MG63 (cell line): ENCODE measurements around the gene GPER1. TPM values are rescaled to one million over a fixed set of nuclear protein-coding genes. Genes with fewer than 3 reads are reported as not detected.
"Not testable (repeated sequence)": the region's sequence is repeated elsewhere in the genome, so short reads cannot be mapped to it uniquely, and the experiment has no call there.

ENCODE experiments used
- DNase-seq: peaks from one replicate; pipeline ENCODE4 v3.0.0-alpha.2; 2020
- H3K27me3 ChIP-seq: fragments of 250-450 bp; sonication (Bioruptor Pico); 2 replicates; pipeline ENCODE4 v1.5.1; 2020; ENCODE audit warnings: mild to moderate bottlenecking, moderate library complexity
- H3K36me3 ChIP-seq: fragments of 250-450 bp; sonication (Bioruptor Pico); 2 replicates; pipeline ENCODE4 v1.5.1; 2020; ENCODE audit warnings: mild to moderate bottlenecking, moderate library complexity
- H3K4me3 ChIP-seq: fragments of 250-450 bp; sonication (Bioruptor Pico); 2 replicates; pipeline ENCODE4 v1.5.1; 2020; ENCODE audit warnings: mild to moderate bottlenecking, moderate library complexity
- H3K9me3 ChIP-seq: fragments of 250-450 bp; sonication (Bioruptor Pico); 2 replicates; pipeline ENCODE4 v1.5.1; 2020; ENCODE audit warnings: mild to moderate bottlenecking, moderate library complexity
- total RNA-seq: library from RNA; depleted of rRNA; stranded (reverse); fragments of >200 nt; shearing (Covaris generic); gene quantifications from 2 replicates; pipeline ENCODE4 v1.2.3, GENCODE V29; 2014; ENCODE audit warnings: low replicate concordance; rRNA removed

Gene GPER1
- total RNA-seq: 2.2 and 2.8 TPM in 2 replicates

DNA sequence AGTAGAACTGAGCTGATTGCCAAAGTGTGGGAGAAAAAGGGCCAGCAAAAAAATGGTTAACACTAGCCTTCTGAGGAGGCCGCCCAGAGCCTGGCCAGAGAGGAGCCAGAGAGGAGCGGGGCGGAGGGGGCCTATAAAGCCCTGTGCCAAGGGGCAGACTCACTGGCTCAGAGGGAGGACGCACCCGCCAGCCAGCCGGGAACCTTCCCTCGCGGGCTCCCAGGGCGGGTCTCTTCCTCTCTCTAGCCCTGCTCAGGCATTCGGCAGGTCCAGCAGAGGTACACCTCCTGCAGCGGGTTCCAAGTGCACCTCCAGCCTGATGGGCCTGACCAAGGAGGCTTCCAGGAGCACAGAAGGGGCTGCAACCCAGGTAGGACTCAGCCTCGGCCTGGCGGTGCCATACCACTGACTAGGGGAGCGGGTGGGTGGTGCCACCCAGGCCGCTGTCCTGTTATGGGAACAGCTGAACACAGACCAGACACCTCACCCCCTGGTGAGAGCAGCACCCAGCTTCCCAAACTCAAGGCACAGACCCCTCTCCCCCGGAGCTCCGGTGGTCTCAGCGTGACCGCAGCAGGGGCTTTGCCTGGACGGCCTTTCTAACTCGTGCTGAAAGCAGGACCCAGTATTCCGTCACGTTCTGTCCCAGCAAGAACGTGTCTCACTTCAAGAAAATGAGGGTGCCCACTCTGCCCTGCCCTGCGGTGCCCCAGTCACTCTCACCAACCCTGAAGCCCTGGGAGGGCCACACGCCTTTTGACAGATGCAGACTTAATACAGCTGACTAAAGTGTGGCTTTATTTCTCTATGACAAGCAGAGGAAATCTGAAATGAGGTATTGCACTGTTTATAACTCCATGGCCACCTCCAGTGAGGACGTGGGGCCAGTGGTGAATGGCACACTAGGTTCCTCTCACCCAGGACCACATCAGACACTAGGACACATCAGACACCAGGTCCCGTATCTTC is at the start of gene GPER1:
GPER1 (plus strand) TSS at position 162 of the 969 bp plus-strand sequence. CDS start 3,616 bp downstream, outside the sequence.
- Histone ChIP-seq H3K9me3 (no peaks in the 10 kb centered on the region), H3K36me3 (no peaks in the 10 kb centered on the region), H3K27me3 (no peaks in the 10 kb centered on the region), H3K4me3 (peak within 1 kb of the TSS; percentile 46)
- peak; percentile 89 for DNase-seq

DNA sequence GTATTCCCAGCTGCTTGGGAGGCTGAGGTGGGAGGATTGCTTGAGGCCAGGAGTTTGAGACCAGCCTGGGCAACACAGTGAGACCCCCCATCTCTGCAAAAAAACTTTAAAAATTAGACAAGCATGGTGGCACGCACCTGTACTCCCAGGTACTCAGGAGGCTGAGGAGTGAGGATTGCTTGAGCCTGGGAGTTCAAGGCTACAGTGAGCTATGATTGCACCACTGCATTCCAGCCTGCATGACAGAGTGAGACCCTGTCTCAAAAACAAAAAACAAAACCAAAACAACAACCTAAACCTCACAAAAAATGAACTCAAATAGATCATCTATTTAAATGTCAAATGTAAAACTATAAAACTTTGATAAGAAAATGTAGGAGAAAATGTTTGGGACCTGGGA is 47.7 kb upstream of the GPER1 start:
- H3K36me3 ChIP-seq, DNase-seq, H3K27me3 ChIP-seq, H3K9me3 ChIP-seq, H3K4me3 ChIP-seq: not testable (repeated sequence)

DNA sequence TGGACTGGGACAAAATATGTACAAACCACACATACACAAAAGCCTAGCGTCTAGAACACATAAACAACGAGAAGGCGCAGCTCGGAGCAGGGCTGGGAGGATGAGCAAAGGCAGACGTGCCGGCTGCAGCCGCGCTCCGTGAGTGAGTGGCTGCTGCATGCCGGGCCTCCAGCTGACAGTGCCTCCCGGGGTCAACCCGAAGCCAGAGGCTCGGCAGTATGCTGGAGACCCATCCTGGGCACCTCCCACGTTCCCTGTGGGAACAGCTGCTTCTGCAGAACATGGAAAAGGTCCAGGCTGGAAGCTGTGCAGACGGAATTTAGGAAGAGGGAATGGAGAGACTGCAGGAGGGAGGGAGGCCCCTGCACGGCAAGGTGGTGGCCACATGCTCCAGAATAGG is 47.1 kb upstream of the GPER1 start:
- H3K36me3 ChIP-seq: no peaks in the 10 kb centered on the region
- DNase-seq: peak; percentile 55
- H3K9me3 ChIP-seq: no peaks in the 10 kb centered on the region
- H3K27me3 ChIP-seq: no peaks in the 10 kb centered on the region
- no peak overlapping the region for H3K4me3 ChIP-seq

DNA sequence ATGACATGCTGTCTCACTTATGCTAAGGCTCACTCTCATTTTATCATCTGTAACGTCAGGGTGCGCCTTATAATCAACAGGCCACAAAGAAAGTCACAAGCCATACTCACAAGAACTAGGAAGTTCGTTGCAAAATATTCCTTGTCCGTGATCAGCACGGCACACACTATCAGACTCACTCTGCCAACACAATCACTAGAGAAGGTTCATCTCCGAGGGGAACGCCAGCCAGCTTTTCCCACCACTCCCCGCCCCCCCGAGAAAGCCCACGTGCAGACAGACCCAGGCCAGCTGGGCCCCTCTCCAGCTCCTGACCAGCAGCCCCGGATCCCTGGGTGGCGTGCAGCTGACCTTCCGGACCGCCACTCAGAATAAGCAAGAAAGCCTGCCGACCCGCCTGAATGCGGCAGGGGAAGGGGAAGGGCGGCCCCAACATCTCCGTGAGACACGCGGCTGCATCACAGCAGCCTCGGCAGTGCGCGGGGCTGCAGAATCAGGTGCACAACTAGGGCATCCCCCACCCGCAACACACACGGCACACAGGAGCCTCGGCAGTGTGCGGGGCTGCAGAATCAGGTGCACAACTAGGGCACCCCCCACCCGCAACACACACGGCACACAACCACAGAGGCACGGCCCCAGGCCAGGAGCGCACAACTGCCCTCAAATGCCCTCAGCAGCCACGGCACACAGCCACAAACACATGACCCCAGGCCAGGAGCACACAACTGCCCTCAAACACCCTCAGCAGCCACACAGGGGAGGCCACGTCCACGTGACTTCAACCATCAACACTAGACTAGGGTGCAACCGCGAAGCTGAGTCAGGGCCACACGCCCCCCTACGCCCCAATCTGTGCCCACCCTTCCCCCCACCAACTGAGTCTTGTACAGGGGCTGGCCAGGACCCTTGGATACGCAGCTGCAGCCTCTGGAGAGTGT is 46.1 kb upstream of the GPER1 start:
- Histone ChIP-seq H3K27me3 (no peaks in the 10 kb centered on the region), H3K36me3 (no peaks in the 10 kb centered on the region), H3K9me3 (no peaks in the 10 kb centered on the region), H3K4me3 (no peak overlapping the region)
- no peak for DNase-seq

DNA sequence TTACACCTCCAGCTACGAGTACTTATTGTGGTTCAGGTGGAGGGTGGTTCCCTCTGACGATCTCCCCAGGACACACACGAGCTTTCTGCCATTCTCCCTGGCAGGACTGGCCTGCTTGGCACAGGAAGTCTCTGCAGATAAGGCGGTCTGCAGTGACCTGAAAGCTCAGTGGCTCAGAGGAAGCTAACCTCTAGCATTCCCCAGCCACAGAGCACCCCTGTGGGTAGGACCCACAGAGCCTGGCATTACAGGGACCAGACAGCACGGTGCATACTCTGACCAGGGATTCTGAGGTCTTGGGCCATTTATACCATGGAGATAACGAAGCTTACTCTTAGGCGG is 45.5 kb upstream of the GPER1 start:
- Histone ChIP-seq H3K9me3 (no peaks in the 10 kb centered on the region), H3K4me3 (no peak overlapping the region), H3K36me3 (no peaks in the 10 kb centered on the region), H3K27me3 (no peaks in the 10 kb centered on the region)
- DNase-seq: no peak

DNA sequence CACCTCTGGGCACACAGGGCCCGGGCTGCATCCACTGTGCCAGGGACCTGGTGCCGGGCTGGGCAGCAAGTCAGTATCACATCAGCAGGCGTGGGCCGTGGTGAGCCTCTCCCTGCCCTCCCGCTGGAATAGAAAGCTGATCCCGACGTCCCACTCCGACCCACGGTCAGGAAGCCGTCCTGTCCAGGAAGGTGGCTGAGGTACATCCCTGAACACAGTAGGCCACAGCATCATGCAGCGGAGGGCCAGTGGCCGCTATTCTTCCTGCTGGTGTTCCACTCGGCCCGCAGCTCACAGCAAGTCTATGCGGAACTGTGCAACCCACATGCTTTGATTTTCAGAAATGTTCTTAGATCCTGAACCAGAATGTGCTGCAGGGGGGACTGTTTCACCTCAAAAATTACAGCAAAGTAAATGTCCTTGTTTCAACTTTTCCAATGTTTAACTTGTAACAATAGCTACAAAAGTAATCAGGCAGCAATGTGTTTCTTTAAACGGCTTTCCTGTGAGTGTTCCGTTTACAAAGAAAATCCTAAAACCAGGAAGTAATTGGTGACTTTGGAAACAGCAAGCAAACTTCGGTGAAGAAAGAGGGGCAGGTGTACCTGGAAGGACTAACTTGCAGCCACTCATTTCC is 44.2 kb upstream of the GPER1 start:
- Histone ChIP-seq H3K4me3 (peak overlapping the region; percentile 44), H3K27me3 (no peaks in the 10 kb centered on the region), H3K36me3 (no peaks in the 10 kb centered on the region), H3K9me3 (no peaks in the 10 kb centered on the region)
- no peak for DNase-seq

DNA sequence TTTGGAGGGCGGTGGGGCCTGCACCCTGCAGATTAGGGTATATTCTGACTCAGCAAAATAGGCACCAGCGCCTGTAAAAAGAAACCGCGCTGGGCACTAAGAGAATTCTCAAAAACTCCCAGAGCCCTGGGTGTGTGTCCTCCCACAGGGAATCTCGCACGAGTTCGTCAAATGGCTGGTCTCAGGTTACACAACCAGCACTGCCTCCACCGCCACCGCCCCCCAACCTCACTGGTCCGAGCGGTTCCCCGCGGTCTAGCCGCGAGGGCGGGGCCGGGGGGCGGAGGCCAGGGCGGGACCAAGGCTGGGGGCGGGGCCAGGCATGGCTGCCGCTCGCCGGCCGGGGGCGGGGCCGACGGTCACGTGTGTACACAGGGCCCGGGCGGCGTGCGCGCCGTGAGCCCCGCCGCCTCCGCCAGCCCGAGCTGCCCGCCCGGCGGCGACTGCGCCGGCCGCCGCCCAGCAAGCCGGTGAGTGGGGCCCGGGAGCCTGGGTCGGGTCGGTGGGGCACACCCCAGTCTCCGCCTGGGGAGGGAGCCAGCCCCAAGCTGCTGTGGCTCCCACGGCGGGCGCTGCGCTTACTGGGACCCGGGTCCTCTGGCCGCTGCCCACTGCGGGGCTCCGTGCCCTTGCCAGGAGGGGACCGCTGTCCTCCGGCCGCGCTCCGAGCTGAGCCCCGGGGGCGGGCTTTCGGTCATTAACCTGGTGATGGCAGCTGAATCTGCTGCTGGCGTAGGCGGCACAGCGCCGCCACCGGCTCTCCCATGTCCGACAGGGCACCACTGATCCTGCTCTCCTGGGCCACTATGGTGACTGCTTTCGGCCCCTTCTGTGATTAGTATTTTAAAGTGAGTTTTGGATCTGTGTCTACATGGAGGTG is 43.5 kb upstream of the GPER1 start, which contains the start of gene GPR146:
GPR146 (plus strand) TSS at position 358 of the 880 bp plus-strand sequence. CDS start 12,970 bp downstream, outside the sequence.
- H3K36me3 ChIP-seq: no peaks in the 10 kb centered on the region
- peak; percentile 98 for DNase-seq
- no peaks in the 10 kb centered on the region for H3K9me3 ChIP-seq
- peak within 1 kb of the TSS; percentile 60 for H3K4me3 ChIP-seq
- no peaks in the 10 kb centered on the region for H3K27me3 ChIP-seq

DNA sequence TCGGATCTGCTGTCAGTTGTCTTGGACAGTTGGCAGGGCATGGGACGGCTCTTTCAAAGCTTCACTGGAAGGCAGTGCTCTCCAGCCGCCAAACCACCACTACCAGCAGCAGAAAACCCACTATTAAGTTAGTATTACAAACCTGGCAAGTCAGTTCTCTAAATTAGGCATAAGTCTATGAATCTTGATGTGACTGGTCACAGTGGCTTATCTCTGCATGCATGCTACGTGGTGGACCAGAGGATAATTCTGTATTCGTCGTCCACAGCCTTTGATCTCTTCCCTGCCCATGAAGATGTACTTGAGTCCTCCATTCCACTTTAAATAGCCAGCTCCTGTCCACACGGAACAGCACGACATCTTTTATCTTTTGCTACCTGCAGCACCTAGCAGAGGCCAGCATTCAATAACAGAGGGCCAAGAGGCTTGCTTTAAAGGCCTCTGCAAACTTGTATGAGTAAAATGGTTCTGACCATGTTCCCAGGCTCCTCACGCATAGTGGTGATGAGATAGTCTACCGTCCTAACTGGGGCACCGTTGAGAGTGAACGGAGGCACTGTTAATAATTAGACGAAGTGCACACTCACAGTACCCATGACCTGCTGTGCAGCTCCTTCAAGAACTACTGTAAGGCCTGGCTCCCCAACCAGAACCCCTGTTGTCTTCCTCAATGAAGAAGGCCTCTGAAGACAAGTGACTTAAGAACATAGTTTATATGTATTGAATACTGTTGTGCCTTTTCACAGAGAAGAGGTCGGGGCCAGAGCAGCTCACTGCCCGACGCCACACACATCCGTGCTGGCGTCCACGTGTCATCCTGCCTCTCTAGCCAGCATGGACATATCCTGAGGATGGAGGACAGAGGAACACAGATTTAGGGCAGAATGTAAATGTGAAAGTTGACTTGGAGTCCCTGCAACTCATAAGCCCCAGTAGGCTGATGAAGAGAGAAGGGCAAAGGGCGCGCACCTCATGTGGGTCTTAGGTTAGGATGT is 42.5 kb upstream of the GPER1 start:
- Histone ChIP-seq H3K36me3 (no peaks in the 10 kb centered on the region), H3K9me3 (no peaks in the 10 kb centered on the region), H3K4me3 (peak overlapping the region; percentile 60), H3K27me3 (no peaks in the 10 kb centered on the region)
- no peak for DNase-seq

DNA sequence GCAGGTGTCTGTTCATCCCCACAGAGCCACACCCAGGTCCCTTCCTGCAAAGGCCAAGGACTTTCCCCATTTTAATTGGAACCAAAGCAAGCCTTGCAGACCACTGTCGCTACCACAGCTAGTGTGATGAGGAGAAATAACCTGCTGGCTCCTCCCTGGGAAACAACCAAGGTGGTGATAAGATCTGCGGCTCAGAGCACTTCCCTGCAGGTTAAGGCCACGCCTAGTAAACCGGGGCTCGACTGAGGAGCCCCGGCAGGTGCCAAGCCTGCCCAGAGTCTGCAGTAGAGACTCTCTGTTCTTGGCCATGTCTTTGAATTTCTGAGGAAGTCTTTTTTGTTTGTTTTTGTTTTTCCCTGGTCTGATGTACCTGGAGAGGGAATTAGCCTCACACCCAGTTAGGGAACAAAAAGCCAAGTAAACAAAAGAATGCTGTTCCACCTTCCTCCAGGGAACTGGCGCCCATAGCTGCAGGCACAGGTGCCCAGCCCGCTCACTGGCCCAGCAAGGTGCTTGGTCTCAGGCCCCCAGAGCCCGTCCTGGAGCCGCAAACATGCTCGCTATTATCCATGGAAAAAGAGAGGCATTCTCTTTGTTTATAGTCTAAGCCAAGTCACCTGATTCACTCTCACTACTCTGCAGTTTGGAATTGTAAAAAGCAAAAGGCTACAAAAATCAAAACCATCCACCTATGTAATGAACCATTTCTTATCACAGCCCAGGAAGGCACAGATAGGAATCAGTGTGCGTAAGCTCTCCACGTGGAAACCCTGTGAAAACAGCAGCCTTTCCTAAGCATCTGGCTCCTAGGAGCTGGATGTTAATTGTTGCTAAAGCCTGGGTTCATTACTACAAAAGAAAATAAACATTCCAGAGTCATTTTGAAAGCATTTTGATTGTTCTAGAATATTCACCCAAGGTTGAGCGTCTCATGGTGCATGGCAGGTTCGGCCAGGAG is 40.9 kb upstream of the GPER1 start:
- Histone ChIP-seq H3K4me3 (no peak overlapping the region), H3K36me3 (no peaks in the 10 kb centered on the region), H3K9me3 (no peaks in the 10 kb centered on the region), H3K27me3 (no peaks in the 10 kb centered on the region)
- DNase-seq: no peak

DNA sequence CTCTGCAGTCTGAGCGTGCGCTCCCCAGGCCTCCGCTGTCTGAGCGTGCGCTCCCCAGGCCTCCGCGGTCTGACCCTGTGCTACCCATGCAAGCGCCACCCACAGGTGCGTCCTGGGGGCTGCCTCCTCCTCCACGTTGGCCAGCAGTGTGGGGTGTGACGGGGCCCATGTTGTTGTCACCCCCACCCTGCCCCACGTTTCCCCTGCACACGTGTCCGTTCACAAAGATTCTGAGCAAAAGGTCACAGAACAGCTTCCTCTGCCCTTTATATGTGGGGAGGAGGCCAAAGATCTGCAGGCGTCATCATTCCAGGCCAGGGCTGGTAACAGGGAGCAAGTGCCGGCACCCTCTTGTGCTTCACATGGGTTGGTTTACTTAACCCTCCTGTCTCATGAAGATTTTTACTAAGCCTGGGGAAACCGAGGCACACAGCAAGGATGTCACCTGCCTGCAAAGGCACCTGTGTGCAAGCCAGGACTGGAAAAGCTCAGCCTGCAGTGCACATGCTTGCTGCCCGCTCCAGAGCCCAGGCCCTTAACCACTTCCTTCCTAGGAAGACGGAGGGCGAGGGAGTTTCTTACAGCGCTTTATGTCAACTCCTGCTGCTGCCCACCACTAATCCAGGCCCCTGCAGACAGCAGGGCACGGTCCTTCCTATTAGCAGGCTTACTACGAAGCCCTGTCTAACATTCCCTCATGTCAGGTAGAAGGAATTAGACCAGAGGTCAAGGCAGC is 38.7 kb upstream of the GPER1 start:
- no peak overlapping the region for H3K4me3 ChIP-seq
- H3K27me3 ChIP-seq: no peaks in the 10 kb centered on the region

DNA sequence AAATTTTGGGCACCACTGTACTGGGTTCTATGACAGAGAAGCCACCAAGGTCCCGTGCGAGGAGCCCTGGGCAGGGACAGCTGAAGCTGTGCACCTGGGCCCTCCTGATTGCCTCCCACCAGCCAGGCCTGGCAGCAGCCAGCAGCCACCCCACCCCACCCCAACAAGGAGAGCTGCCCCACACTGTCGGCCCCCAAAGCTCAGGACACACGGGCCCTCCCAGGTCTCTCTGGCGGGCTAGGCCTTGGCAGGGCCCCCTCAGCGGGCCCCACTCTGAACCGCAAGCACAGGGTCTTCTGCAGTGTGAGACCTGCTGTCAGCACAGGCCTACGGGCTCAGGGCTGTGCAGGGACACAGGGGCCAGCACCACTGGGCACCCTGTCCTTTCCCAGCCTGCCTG is 38.1 kb upstream of the GPER1 start:
- Histone ChIP-seq H3K9me3 (no peaks in the 10 kb centered on the region), H3K4me3 (no peak overlapping the region), H3K36me3 (no peaks in the 10 kb centered on the region), H3K27me3 (no peaks in the 10 kb centered on the region)
- no peak for DNase-seq

More for the DNA sequence above, 38.7 kb upstream of the GPER1 start:
- H3K9me3 ChIP-seq: no peaks in the 10 kb centered on the region
- DNase-seq: no peak
- no peaks in the 10 kb centered on the region for H3K36me3 ChIP-seq

DNA sequence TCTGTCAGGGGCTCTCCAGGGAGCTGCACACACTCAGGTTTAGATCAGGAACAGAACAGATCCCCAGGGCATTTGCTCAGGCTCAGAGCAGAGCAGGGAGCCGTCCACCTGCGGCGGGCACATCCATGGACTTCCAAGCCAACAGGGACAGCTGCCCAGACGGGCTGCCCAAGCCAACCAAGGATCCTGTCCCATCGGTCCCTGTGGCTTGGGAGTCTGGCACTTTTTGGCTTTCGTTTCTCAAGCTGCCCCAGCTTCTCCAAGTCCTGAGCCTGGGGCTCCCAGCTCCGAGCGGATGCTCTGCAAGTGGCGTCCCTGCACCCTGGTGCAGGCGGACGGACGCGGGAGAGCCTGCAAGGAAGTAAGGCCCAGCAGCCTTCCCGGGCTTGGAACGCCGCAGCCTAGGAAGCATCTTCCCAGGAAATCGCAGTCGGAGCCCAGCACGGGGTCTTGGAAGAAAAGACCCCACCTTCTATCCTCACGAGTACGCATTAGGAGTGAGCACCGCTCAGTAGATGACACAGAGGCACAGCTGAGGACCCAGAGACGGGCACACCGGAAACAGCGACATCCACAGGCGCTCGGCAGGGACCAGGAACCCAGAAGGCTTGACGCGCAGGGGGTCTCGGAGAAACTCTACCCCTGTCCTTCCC is 37.5 kb upstream of the GPER1 start:
- no peak for DNase-seq
- Histone ChIP-seq H3K9me3 (no peaks in the 10 kb centered on the region), H3K36me3 (no peaks in the 10 kb centered on the region), H3K27me3 (no peaks in the 10 kb centered on the region), H3K4me3 (no peak overlapping the region)
